Suprapubic skin (tissue), 4 donors: ENCODE results near the gene VPS13C. TPM values are rescaled to one million over a fixed set of nuclear protein-coding genes. Genes with fewer than 3 reads are reported as not detected.

Experiments used
- DNase-seq, 2 donors: peaks; one replicate each; pipeline ENCODE4 v3.0.0-alpha.2; 2019; ENCODE audit warnings: low spot score in 2 of 2
- H3K27ac ChIP-seq: fragments of 200-600 bp; sonication (generic); one replicate; pipeline ENCODE4 v1.5.1; 2019
- H3K27me3 ChIP-seq: fragments of 200-600 bp; sonication (generic); one replicate; pipeline ENCODE4 v1.5.1; 2019
- H3K36me3 ChIP-seq: fragments of 200-600 bp; sonication (generic); one replicate; pipeline ENCODE4 v1.5.1; 2019
- H3K4me1 ChIP-seq: fragments of 200-600 bp; sonication (generic); one replicate; pipeline ENCODE4 v1.5.1; 2019
- H3K4me3 ChIP-seq: fragments of 200-600 bp; sonication (generic); one replicate; pipeline ENCODE4 v1.5.1; 2019; ENCODE audit warnings: mild to moderate bottlenecking
- H3K9me3 ChIP-seq: fragments of 200-600 bp; sonication (generic); one replicate; pipeline ENCODE4 v1.5.1; 2019
- CTCF ChIP-seq, 2 donors: fragments of 200-600 bp in 1 of 2; fragments of 450-650 bp in 1 of 2; sonication (generic) in 1 of 2; IDR thresholded peaks; one replicate each; pipeline ENCODE4 v1.5.1; 2016 to 2019; ENCODE audit warnings: antibody characterized with exemption in 2 of 2, mild to moderate bottlenecking in 1 of 2, moderate library complexity in 1 of 2
- EP300 ChIP-seq: sonication (generic); formaldehyde crosslinking; IDR thresholded peaks from one replicate; pipeline ENCODE4 v1.6.1; 2017; ENCODE audit warnings: antibody characterized with exemption
- POLR2A ChIP-seq, 2 donors: fragments of 450-650 bp; IDR thresholded peaks; one replicate each; pipeline ENCODE4 v1.6.1; 2017; ENCODE audit warnings: antibody characterized with exemption in 2 of 2, mild to moderate bottlenecking in 2 of 2, moderate library complexity in 2 of 2
- POLR2AphosphoS5 ChIP-seq, 3 donors: sonication (generic); formaldehyde crosslinking; IDR thresholded peaks; one replicate each; pipeline ENCODE4 v1.6.1; 2017; ENCODE audit warnings: antibody characterized with exemption in 3 of 3
- WGBS: methylation state at CpG from one replicate; pipeline ENCODE4 v1.1.5; 2018; 5-methylcytosine and 5-hydroxymethylcytosine counted together
- total RNA-seq, 4 donors: library from RNA; depleted of rRNA; stranded (reverse); fragments of >200 nt; gene quantifications; one replicate each; pipeline ENCODE4 v1.1.0, GENCODE V29; 2016

The VPS13C gene
- 10 to 100 TPM; 30.4 to 74.3 (median 42.8) TPM for total RNA-seq

- no peaks in the 10 kb centered on the region for H3K36me3 ChIP-seq
- H3K27me3 ChIP-seq, result no peaks in the 10 kb centered on the region
- peak within 1 kb of the TSS; percentile 94 for H3K27ac ChIP-seq
- TF ChIP-seq CTCF (IDR thresholded peaks at IDR 0.05) (peak; percentile 53 to 83), POLR2A (IDR thresholded peaks at IDR 0.05) (peak in 1 of 2 donors; percentile 61), POLR2AphosphoS5 (IDR thresholded peaks at IDR 0.05) (no peak), EP300 (no peak)
- peaks cover 43% of the 10 kb centered on the region for H3K4me1 ChIP-seq
- DNase-seq, result peak; percentile 92 to 94
- WGBS, result 0% methylated on average over 29 of the region's 73 CpGs
- peak within 1 kb of the TSS; percentile 99 for H3K4me3 ChIP-seq
- no peaks in the 10 kb centered on the region for H3K9me3 ChIP-seq
These were observed at the start of gene VPS13C for GRCh38 chr15:62060113-62060895. VPS13C (minus strand) TSS chr15:62060447; CDS start chr15:62060374, 73 bp downstream.

- no peak for TF ChIP-seq CTCF (IDR thresholded peaks at IDR 0.05)
- no peak for TF ChIP-seq POLR2A (IDR thresholded peaks at IDR 0.05)
- no peak for TF ChIP-seq POLR2AphosphoS5 (IDR thresholded peaks at IDR 0.05)
- no peak for TF ChIP-seq EP300
- Histone ChIP-seq H3K4me1 (peaks cover 47% of the 10 kb centered on the region), H3K36me3 (no peaks in the 10 kb centered on the region), H3K4me3 (no peak overlapping the region), H3K27me3 (no peaks in the 10 kb centered on the region), H3K27ac (peak overlapping the region; percentile 79), H3K9me3 (no peaks in the 10 kb centered on the region)
- DNase-seq, result no peak
- WGBS, result 28% methylated on average over 1 of the region's 1 CpG
These were observed 49.2 kb upstream of the VPS13C start for GRCh38 chr15:62109437-62109836.

GRCh38 chr15:62108411-62108810 is 48.2 kb upstream of the VPS13C start:
- DNase-seq, result no peak
- no peaks in the 10 kb centered on the region for H3K9me3 ChIP-seq
- H3K4me1 ChIP-seq, result peaks cover 42% of the 10 kb centered on the region
- H3K4me3 ChIP-seq, result no peak overlapping the region
- no peak for TF ChIP-seq EP300
- no peaks in the 10 kb centered on the region for H3K27me3 ChIP-seq
- 45% methylated on average over 2 of the region's 2 CpGs for WGBS
- no peaks in the 10 kb centered on the region for H3K36me3 ChIP-seq
- no peak overlapping the region for H3K27ac ChIP-seq

- Histone ChIP-seq H3K4me1 (peaks cover 36% of the 10 kb centered on the region), H3K27ac (no peak overlapping the region), H3K36me3 (no peaks in the 10 kb centered on the region), H3K9me3 (no peaks in the 10 kb centered on the region), H3K4me3 (no peak overlapping the region), H3K27me3 (no peaks in the 10 kb centered on the region)
- TF ChIP-seq POLR2AphosphoS5 (IDR thresholded peaks at IDR 0.05) (no peak), CTCF (IDR thresholded peaks at IDR 0.05) (no peak), POLR2A (IDR thresholded peaks at IDR 0.05) (no peak), EP300 (no peak)
- 77% methylated on average over 2 of the region's 2 CpGs for WGBS
- no peak for DNase-seq
These were observed 47.4 kb upstream of the VPS13C start for GRCh38 chr15:62107571-62108121.

- Histone ChIP-seq H3K27ac (no peak overlapping the region), H3K4me1 (peaks cover 22% of the 10 kb centered on the region), H3K9me3 (no peaks in the 10 kb centered on the region), H3K36me3 (no peaks in the 10 kb centered on the region), H3K27me3 (no peaks in the 10 kb centered on the region), H3K4me3 (no peak overlapping the region)
- DNase-seq, result no peak
- TF ChIP-seq POLR2A (IDR thresholded peaks at IDR 0.05) (no peak), CTCF (IDR thresholded peaks at IDR 0.05) (no peak), POLR2AphosphoS5 (IDR thresholded peaks at IDR 0.05) (no peak)
- 97% methylated on average over 3 of the region's 3 CpGs for WGBS
These were observed 45.8 kb upstream of the VPS13C start for GRCh38 chr15:62106096-62106495.
